Right atrium auricular region (tissue), 2 donors: ENCODE measurements around the gene PLA2G4D. TPM values are rescaled to one million over a fixed set of nuclear protein-coding genes. Genes with fewer than 3 reads are reported as not detected.

ENCODE experiments used
- DNase-seq: peaks from one replicate; pipeline ENCODE4 v3.0.0-alpha.2; 2019; ENCODE audit warnings: low spot score
- H3K27ac ChIP-seq, 2 donors: fragments of 200-600 bp; sonication (generic); 1 replicate in 1 of 2; 2 replicates in 1 of 2; pipeline ENCODE4 v1.5.1; 2016 to 2019
- H3K27me3 ChIP-seq, 2 donors: fragments of 200-600 bp; sonication (generic); one replicate each; pipeline versions ENCODE4 v1.5.1 to v1.6.0; 2017 to 2019
- H3K36me3 ChIP-seq: fragments of 200-600 bp; sonication (generic); one replicate; pipeline ENCODE4 v1.5.1; 2016
- H3K4me1 ChIP-seq, 2 donors: fragments of 200-600 bp; sonication (generic); one replicate each; pipeline versions ENCODE4 v1.5.1 to v1.6.0; 2017 to 2019
- H3K4me3 ChIP-seq, 2 donors: fragments of 200-600 bp; sonication (generic); 1 replicate in 1 of 2; 2 replicates in 1 of 2; pipeline ENCODE4 v1.5.1; 2017 to 2019; ENCODE audit warnings: mild to moderate bottlenecking in 1 of 2, moderate library complexity in 1 of 2
- H3K9me3 ChIP-seq, 2 donors: fragments of 200-600 bp; sonication (generic); one replicate each; pipeline ENCODE4 v1.5.1; 2019
- total RNA-seq, 2 donors: library from RNA; depleted of rRNA; stranded (reverse); fragments of >200 nt; gene quantifications; one replicate each; pipeline ENCODE4 v1.1.0, GENCODE V29; 2016
- TF ChIP-seq, protein P1 (sequence below), 2 donors: fragments of 200-600 bp; sonication (generic); IDR thresholded peaks; one replicate each; pipeline ENCODE4 v1.5.1; 2019; ENCODE audit warnings: antibody characterized with exemption in 2 of 2

Gene PLA2G4D
- total RNA-seq, 2 donors from 2014 or later, result not detected

- no peaks in the 10 kb centered on the region for H3K9me3 ChIP-seq
- TF ChIP-seq, protein P1, sequence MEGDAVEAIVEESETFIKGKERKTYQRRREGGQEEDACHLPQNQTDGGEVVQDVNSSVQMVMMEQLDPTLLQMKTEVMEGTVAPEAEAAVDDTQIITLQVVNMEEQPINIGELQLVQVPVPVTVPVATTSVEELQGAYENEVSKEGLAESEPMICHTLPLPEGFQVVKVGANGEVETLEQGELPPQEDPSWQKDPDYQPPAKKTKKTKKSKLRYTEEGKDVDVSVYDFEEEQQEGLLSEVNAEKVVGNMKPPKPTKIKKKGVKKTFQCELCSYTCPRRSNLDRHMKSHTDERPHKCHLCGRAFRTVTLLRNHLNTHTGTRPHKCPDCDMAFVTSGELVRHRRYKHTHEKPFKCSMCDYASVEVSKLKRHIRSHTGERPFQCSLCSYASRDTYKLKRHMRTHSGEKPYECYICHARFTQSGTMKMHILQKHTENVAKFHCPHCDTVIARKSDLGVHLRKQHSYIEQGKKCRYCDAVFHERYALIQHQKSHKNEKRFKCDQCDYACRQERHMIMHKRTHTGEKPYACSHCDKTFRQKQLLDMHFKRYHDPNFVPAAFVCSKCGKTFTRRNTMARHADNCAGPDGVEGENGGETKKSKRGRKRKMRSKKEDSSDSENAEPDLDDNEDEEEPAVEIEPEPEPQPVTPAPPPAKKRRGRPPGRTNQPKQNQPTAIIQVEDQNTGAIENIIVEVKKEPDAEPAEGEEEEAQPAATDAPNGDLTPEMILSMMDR (IDR thresholded peaks at IDR 0.05), result no peak
- no peak overlapping the region for H3K27ac ChIP-seq
- no peak for DNase-seq
- H3K36me3 ChIP-seq, result no peaks in the 10 kb centered on the region
- no peaks in the 10 kb centered on the region for H3K4me1 ChIP-seq
- H3K27me3 ChIP-seq, result no peaks in the 10 kb centered on the region
- no peak overlapping the region for H3K4me3 ChIP-seq
Measured at GRCh38 chr15:42065468-42065867, 28.9 kb downstream of the PLA2G4D start.

DNA sequence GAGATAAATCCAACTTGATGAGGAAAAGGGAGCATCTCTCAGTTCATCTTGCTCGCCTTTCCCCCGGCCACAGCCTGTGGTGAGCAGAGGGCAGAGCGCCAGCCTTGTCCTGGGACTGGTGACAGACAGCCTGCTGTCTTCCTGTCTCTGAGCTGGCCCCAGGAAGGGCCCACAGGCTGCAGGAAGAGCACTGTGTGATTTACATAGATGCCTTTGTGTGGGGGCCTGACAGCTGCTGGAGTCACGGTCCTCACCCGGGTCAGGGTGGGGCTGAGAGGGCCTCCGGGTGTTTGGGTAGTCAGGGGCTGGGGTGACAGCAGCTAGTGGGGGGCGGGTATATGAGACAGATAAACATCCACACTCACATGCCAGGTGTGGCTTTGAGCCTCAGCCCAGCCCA, 29.3 kb downstream of the PLA2G4D start:
- no peaks in the 10 kb centered on the region for H3K36me3 ChIP-seq
- DNase-seq, result no peak
- no peak overlapping the region for H3K27ac ChIP-seq
- no peaks in the 10 kb centered on the region for H3K27me3 ChIP-seq
- H3K4me3 ChIP-seq, result no peak overlapping the region
- TF ChIP-seq, protein P1 (IDR thresholded peaks at IDR 0.05), result no peak
- no peaks in the 10 kb centered on the region for H3K4me1 ChIP-seq
- no peaks in the 10 kb centered on the region for H3K9me3 ChIP-seq

DNA sequence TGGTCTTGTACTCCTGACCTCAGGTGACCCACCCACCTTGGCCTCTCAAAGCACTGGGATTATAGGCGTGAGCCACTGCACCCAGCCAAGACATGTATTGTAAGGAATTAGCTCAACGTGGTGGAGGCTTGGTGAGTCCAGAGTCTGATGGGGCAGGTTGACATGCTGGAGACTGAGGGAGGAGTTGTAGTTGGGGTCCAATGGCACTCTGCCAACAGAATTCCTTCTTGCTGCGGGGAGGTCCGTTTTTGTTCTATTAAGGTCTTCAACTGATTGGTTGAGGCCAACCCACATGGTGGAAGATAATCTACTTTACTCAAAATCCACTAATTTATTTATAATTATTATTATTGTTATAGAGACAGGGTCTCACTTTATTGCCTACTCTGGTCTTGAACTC, 30.1 kb downstream of the PLA2G4D start:
- Histone ChIP-seq H3K4me3 (no peak overlapping the region), H3K36me3 (no peaks in the 10 kb centered on the region), H3K9me3 (no peaks in the 10 kb centered on the region), H3K4me1 (no peaks in the 10 kb centered on the region), H3K27ac (no peak overlapping the region), H3K27me3 (no peaks in the 10 kb centered on the region)
- TF ChIP-seq, protein P1 (IDR thresholded peaks at IDR 0.05), result no peak
- DNase-seq, result no peak

DNA sequence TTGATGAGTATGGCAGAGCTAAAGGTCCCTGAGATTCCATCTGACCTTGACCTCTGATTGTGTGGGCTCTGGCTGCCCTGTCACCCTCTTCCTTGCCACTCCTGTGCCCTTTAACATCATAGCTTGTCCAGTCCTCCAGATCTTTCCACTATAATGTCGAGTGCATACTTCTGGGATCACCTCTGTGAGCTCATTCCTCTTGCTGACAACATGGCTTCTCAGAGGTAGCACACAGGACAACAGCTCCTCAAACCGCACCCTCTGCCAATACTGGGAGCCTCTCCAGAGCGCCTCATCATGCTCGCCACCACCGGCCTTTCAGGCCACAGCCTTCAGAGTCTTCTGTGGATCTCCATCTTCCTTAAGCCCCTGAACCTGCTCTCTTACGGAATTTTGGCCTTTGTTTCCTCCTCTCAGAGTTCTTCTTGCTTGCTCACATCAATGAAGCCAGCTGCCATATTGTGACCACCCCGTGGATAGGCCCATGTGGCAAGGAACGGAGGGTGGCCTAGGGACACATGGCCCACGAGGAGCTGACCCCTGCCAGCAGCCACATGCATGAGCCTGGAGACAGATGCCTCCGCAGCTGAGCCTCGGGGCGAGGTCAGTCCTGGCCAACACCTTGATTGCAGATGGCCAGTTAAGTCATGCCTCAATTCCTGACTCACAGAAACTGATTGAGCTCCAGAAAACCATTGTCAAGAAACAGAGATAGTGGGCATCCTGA, 31.1 kb downstream of the PLA2G4D start:
- TF ChIP-seq, protein P1 (IDR thresholded peaks at IDR 0.05), result no peak
- peak; percentile 40 for DNase-seq
- no peaks in the 10 kb centered on the region for H3K9me3 ChIP-seq
- H3K4me3 ChIP-seq, result no peak overlapping the region
- H3K36me3 ChIP-seq, result no peaks in the 10 kb centered on the region
- H3K27ac ChIP-seq, result no peak overlapping the region
- no peaks in the 10 kb centered on the region for H3K27me3 ChIP-seq
- H3K4me1 ChIP-seq, result no peaks in the 10 kb centered on the region

- DNase-seq, result no peak
- H3K9me3 ChIP-seq, result no peaks in the 10 kb centered on the region
- H3K27me3 ChIP-seq, result no peaks in the 10 kb centered on the region
- H3K4me1 ChIP-seq, result peaks cover 0 to 3% of the 10 kb centered on the region in 2 donors
- H3K36me3 ChIP-seq, result no peaks in the 10 kb centered on the region
- no peak overlapping the region for H3K27ac ChIP-seq
- TF ChIP-seq, protein P1 (IDR thresholded peaks at IDR 0.05), result no peak
- H3K4me3 ChIP-seq, result no peak overlapping the region
Measured at GRCh38 chr15:42062284-42062806, 32.0 kb downstream of the PLA2G4D start.
